ENCODE data around the gene P4HB.
A peak's percentile ranks its signal among the peaks of the same experiment; 100 is the strongest.

Gene P4HB

DNA sequence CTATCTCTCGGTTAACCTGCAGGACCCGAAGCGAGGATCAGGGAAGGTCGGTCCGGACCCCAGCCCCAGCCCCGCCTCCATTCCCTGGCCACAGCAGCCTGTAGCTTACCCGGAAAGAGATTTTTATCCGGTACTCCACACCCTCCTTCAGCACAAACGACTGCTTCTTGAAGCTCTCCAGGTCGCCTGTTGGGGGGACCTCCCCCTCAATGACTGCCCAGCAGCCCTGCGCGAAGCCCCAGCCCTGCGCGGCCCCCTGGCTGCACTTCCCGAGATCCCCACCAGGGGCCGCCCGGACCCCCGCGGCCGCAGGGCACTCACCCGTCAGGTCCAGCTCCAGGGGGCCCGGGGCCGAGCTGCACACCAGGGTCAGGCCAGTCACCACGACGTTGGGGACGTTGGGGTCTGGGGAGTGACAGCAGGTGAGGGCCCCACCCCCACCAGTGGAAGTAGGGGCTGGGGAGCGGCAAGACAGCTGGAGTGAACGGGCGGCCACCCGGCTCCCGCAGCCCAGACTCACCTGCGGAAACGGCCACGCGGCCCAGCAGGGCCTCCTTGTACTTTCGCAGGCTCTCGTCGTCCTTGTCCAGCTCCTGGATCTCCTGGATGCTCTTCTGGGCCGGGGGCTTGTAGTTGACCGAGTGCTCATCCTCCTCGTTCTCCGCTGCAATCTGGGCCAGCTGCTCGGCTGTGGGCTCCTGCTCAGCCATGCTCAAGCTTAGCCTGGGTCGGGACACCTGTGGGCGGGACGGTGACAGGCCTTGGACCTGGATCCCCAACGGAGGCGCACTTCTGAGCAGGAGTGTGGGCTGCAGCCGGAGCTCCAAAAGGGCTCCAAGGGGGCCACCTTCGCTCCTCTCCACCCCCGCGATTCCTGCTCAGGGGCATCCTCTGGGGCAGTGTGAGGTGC, 9.1 kb upstream of the P4HB start:
- no peak for FAIRE-seq
- no peak for DNase-seq (ENCODE audit: extremely low spot score, insufficient read length, low read depth)

DNA sequence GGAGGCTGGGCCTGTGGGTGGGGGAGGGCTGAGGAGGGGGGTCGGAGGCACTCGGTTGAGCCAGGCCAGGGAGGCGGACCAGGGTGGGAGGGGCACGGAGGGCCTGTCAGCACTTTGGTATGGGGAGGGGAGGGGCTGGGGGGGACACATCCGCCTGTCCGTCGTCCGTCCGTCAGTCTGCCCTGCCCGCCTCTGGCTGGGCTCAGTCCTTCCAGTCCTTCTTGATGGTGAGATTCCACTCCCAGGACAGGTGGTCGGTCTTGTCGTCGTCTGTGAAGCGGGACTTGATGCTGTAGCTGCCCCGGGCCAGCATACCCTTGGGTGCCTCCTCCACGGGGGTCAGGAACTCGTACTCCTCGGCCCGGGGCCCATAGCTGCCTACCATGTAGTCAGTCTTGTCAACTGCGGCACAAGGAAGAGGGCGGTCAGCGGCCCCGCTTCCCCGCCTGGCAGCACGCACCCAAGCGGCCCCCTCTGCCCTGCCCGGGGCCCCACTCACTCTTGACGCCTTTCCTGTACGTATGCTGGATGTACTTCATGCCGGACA, 8.4 kb upstream of the P4HB start:
- DNase-seq (ENCODE audit: extremely low spot score, insufficient read length, low read depth) (no peak), FAIRE-seq (no peak)

DNA sequence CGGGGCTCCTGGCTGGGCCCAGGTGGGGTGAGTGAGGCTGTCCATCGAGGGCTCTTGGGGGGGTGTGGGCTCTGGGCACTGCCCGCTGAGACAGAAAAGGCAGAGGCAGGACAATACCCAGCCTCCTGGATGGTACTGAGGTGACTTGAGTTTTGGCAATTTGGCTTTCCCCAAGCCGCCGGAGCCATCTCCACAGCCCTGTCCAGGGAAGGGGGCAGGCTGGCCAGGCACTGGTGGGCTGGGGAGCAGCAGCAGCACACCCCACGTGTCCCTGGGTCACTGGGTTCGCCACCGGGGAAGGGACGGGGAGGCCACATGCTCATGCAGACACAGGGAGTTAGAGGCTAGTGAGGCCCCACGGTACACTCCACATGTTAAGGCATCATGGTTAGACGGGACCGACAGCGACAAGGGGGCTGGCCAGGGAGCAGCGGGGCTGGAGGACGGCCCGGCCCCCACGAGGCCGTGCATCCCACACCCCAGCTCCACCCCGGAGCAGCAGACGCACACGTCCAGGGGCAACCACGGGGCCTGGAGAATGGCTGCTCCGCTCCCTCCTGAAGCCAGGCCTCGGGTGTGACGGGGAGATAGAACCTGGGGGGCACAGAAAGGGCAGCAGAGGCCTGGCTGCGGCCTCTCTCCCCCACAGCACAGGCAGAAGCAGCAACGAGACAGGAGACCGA, 7.8 kb upstream of the P4HB start:
- no peak for DNase-seq (ENCODE audit: extremely low spot score, insufficient read length, low read depth)
- no peak for FAIRE-seq

DNA sequence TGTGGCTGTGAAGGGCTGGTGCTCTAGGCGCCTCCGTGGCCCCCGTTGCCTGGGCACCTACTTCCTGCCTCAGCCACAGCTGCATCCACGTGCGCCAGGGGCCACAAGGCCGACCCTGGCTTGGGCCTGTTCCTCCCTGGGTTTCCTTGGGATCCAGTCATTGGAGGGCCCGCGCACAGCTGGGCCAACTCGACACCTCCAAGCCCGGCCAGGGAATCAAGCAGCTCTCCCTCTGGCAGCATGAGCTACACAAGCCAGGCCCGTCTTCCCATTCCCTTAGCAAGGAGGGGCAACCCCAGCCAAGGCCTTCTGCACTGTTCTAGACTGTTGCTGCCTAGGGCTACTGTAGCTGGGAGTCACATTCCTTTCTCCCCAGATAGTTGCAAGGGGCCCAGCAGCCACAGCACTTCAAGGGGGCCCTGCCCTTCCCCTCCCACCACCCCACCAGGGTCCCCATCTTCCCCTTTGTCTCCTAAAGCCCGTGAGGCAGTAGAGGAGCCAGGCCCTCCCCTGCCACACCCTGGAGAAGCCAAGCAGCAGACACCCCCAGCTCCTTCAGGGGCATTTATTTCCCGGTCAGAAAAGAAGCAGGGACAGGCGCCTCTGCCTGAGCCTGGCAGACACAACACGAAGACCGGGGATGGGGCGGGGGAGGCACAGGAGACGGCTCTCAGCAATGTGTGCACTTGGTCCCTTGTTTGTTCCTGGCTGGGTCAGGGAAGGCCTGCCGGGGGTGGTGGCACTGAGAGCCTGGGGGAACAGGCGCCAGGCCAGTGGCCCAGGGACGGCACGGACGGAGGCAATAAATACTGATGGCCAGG, 7.0 kb upstream of the P4HB start:
- DNase-seq (ENCODE audit: extremely low spot score, insufficient read length, low read depth) = no peak
- no peak for FAIRE-seq

DNA sequence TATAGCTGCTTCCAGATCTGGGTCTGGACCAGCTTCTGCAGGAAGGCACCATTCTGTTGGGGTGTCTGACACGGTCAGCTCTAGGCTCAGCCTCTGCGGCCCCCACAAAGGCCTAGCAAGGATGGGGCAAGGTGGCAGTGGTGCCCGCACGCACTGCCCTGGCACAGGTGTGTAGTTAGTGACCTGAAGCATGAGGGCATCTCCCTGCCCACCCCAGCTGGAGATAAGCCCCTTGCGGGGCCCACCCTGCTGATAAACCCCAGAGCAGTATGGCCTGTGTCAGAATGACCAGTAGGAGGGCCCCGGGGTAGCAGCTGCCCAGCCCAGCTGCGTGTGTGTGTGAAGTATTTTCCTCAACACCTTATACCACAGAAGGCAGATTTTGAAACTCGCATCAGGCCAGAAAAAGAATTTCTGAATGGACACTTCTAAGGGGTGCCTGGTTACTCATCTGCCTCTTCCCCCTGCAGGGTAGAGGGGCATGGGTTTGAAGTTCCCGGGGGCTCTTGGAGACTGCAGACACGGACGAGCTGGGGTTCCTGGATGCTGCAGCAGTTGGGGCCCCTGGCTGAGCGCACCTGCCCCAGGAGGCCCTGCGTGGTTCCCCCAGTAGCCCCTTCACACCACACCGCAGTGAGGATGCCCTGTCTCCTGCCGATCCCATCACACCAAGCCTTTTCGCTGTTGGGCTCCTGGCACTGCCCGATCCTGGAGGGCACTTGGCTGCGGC, 6.3 kb upstream of the P4HB start:
- no peak for FAIRE-seq
- no peak for DNase-seq (ENCODE audit: extremely low spot score, insufficient read length, low read depth)

DNA sequence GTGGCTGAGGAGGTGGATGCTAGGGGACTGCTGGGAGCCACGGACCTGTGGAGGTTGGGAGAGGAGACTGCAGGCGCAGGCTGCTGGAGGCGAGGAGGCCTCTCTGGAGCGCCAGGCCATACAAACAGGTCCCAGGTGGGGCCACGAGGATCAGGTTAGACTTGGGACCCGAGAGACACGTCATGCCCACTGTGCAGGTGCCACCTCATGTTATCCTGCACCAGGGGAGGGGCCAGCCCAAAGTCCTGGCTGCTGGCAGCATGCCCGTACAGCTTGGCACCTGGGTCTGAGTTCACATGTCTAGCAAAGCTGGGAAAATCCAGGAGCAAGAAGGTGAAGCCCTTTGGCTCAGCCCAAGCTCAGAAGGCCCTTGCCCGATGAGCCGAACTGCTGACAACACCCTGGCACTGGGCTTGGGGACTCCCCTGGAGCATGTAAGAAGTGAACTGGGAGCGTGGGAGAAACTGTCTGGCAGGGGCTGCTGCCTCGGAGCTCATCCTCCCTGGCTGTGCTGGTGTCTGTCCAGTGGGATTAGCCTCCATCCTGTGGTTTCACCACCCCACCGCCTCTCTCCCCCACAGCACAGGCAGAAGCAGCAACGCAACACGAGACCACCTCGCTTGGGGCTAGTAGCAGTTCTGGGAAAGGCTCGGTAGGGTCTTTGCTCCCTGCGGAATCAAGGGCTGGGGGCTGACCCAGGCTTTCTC, 5.6 kb upstream of the P4HB start:
- DNase-seq (ENCODE audit: extremely low spot score, insufficient read length, low read depth) (no peak), FAIRE-seq (no peak)

DNA sequence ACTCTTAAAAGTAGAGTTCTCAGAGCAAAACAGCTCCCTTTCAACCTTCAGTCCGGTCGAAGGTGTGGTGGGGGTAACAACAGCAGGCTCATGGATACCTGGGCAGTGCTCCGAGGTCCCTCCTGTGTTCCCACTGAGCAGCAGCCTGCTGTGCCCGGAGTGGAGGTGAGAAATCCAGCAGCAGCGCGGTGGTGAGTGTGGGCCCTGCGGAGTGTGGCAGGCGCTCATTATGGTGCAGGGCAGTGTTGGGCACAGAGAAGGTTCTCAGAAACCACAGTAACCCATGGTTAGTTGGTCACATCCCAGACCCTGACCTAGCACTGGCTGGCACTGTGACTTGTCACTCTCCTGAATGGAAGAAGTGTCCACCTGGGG, 5.0 kb upstream of the P4HB start:
- FAIRE-seq = no peak
- DNase-seq (ENCODE audit: extremely low spot score, insufficient read length, low read depth) = no peak

DNA sequence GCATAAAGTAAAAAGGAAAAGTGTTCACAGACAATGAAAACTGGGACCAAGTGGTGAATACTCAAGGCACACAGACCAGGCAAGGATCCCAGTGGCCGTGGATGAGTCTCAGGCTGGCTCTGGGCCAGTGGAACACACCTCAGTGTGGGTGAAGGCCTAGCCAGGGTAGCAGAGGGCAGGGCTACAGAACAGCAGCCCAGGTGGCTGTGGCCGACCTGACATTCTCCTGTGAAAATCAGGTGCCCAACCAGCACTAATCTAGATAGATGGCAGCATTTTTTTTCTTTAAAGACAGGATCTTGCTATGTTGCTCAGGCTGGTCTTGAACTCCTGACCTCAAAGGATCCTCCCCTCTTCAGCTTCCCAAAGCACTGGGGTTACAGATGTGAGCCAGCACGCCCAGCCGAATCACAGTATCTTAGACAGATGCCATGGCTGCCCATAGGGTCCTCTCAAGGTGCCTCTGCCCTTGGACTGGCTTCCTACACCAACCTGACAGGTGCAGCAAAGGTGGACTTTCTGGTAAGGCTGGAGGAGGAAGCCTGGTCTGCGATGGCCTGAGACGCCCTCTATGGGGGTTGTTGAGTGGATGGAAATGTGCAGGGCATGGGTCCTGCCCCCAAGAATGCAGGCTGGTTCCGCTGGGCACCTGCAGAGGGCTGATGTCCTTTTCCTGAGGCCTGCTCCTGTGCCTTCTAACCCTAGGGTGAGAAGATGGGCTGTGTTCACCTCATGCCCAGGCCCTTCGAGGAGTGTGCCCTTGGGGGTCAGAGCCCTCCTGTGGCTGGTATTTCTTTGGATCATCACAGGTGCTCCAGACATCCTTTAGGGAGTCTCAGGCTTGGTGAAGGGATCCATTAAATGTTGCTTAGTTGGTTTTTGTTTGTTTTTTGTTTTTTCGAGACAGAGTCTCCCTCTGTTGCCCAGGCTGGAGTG, 3.8 kb upstream of the P4HB start:
- FAIRE-seq = no peak
- DNase-seq (ENCODE audit: extremely low spot score, insufficient read length, low read depth) = no peak

DNA sequence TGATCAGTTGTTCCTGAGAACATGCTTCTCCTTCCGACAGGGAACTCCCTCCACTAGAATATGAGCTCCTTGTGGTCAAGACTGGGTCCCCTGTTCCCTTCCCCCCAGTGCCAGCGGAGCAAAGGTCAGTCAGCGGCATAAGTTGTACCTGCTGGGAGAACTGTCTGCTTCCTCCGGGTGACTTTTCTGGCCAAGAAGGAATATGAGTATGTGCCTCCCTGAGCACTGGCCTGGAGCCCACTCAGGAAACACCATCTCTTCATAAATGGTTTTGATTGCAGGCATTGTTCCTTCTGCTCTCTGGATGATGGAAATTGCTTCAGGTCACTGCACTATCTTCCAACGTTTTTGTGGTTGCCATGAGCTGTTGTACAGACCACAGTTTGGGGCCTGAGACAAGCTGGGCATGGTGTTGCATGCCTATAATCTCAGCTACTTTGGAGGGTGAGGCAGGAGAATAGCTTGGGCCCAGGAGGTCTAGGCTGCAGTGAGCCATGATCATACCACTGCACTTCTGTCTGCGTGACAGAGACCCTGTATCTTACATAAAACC, 2.9 kb upstream of the P4HB start:
- FAIRE-seq (no peak), DNase-seq (ENCODE audit: extremely low spot score, insufficient read length, low read depth) (no peak)

DNA sequence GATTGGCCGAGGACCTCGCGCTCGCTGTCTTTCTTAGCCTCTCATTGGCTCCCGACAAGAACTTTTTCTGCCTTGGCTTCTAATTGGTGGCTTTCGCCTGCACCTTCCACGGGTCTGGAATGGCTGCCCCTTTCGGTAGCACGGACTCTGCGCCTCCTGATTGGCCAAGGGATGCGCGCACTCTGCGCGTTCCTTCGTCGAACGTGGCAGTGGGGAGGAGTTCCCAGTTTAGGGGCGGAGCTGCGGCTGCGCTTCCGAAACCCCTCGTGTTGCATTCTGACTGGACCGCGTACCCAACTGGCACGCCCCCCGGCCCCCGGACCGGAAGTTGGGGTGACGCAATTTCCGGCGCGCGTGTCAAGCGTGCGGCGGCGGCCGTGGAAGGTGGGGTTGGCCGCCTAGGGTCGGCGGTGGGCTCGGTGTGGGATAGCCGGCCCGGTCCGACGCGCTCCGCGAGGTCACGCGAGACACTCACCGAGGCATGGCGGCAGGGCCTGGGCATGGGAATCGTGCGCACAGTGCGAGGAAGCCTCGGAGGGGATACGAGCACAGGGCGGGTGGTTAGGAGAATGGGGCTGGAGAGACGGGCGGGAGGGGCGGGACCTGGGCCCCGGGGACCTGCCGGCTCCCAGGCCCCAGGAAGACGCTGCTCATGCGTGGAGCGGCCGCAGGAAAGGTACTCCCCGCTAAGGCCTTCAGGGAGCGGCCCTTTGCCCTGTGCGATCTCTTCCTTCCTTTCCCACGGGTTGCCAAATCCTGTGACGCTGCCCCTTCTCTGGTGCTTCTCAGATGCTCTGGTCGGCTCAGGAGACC, 627 bp upstream of the P4HB start:
- peak; percentile 100 for FAIRE-seq
- peak; percentile 96 for DNase-seq (ENCODE audit: extremely low spot score, insufficient read length, low read depth)

DNA sequence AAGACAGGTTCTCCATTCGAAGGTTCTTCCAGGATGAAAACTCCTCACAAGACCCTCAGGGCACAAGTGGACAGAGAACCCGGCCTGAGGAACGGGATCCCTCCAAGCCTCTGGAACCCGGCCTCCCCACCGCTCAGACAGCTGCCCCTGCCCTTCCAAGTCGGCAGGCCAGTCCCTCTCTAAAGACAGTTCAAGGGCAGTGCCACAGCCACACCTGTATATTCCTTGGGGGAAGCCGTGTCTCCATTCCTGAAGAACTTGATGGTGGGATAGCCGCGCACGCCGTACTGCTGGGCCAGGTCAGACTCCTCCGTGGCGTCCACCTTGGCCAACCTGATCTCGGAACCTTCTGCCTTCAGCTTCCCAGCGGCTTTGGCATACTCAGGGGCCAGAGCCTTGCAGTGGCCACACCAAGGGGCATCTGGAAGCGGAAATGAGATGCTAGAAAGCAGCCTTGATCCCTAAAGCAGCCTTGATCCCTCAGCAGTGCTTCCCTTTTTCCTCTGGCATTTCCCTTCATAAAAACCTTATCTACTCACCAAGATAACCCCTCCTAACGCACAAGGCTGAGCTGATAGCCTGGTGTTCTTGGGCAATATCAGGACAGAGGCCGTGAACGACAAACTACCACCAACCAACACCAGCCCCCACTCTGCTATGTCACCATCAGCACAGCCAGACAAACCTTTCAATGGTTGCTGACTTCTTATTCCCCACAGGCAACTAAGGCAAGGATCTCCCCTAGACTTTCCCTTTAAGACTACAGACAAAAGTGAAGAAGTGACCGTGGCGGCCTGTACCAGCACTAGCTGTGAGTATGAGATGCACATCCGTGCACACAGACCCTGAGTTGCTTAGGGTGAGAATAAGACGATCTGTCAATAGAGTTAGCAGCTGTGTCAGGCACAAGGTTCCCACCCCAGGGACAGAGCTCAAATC, 1.1 kb downstream of the P4HB start:
- FAIRE-seq (no peak), DNase-seq (ENCODE audit: extremely low spot score, insufficient read length, low read depth) (no peak)

DNA sequence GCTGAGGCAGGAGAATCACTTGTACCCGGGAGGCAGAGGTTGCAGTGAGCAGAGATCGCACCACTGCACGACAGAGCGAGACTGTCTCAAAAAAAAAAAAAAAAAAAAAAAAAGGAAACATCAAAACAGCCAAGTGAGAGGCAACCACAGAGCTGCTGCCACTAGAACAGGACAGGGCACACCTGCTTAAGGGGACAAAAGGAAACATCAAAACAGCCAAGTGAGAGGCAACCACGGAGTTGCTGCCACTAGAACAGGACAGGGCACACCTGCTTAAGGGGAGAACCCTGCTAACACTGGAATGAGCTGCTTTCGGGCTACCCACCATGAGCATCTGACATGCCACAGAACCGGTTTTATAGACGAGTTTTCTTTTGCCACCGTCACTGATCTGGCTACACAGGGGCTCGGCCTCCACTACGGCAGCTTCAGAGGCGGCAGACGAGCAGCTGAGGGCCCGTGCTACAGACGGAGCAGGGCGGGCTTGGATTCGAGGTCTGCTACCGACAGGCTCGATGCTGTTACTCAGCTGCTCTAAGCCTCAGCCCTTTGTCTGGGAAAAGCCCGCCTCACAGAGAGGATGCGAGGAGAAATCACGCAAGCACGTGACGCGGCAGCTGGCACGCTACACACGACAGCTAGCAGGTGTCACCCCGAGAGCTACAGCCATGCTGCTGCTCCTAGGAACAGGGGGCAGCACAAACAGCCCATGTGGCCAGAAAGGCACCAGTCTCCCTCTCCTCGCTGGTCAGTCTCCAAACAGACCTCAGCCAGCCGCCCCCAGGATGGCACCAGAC, 2.0 kb downstream of the P4HB start:
- FAIRE-seq = no peak

DNA sequence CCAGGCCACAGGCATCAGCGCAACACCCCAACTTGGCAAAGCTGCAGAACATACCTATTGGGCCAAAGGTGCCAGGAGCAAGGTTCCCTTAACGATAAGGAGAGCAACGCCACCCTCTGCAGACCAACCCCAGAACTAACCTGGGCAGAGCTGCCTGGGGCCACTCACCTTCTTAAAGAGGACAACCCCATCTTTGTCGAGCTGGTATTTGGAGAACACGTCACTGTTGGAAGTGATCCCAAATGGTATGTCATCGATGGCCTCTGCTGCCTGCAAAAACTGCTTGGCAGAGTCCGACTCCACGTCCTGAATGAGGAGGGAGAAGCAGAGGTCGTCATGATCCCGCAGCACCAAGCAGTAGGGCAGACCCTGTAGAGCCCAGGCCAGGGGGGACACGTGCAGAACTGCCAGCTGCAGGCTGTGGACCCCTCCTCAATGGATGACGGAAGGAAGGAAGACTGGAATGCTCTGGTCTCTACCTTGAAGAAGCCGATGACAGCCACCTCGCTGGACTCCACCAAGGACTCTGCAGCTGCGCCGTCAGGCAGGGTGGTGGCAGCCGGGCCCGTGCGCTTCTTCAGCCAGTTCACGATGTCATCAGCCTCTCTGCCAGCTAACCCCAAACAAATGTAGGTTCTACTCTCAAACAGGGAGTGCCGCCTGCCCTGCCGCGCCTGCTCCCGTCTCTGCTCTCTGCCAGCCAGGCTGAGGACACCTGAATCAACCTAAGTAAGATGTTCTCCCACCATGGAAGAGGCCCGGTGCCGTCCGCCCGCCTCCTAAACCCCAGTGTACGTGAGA, 5.2 kb downstream of the P4HB start:
- DNase-seq (ENCODE audit: extremely low spot score, insufficient read length, low read depth) (no peak), FAIRE-seq (no peak)

More for the DNA sequence above, 2.0 kb downstream of the P4HB start:
- DNase-seq (ENCODE audit: extremely low spot score, insufficient read length, low read depth) = no peak

DNA sequence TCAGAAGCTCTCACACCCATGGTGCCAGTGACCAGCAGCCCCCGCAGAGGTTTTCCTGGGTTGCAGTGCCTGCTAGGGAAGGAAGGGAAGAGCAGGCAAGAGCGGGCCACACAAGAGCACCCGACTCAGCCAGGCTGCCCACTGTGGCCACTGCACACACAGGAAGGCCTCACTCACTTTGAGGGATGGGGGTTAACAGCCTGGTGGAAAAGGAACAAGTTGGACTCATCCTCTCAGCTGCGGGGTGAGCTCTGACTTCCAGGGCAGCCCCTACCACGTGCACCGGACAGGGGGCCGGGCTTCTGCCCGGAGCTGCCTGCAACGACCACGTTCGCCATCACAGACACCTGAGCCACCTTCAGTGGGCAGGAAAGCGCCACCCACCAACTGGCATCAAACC, 8.1 kb downstream of the P4HB start:
- DNase-seq (ENCODE audit: extremely low spot score, insufficient read length, low read depth) (no peak), FAIRE-seq (no peak)
